H9 (cell line): Measurements from ENCODE around the gene ZNRF1. TPM values are rescaled to one million over a fixed set of nuclear protein-coding genes. Genes with fewer than 3 reads are reported as not detected.

Experiments
- DNase-seq: peaks from one replicate; pipeline ENCODE4 v3.0.0-alpha.2; 2017
- H2AFZ ChIP-seq: one replicate; pipeline ENCODE4 v1.6.1; 2013; ENCODE audit warnings: mild to moderate bottlenecking, low read length, control low read depth, moderate library complexity
- H2AK5ac ChIP-seq: 2 replicates; pipeline ENCODE4 v1.6.1; 2013; ENCODE audit warnings: low read length, control low read depth, mixed read lengths; ENCODE audit not compliant: insufficient read length
- H2BK120ac ChIP-seq: one replicate; pipeline ENCODE4 v1.6.1; 2013; ENCODE audit warnings: low read depth, mild to moderate bottlenecking, low read length, control low read depth, inconsistent platforms; ENCODE audit not compliant: poor library complexity, severe bottlenecking
- H2BK12ac ChIP-seq: 2 replicates; pipeline ENCODE4 v1.6.1; 2013; ENCODE audit warnings: low read length, control low read depth, mixed read lengths, low read depth; ENCODE audit not compliant: insufficient read length
- H2BK15ac ChIP-seq: 2 replicates; pipeline ENCODE4 v1.6.1; 2013; ENCODE audit warnings: low read depth, low read length, control low read depth
- H2BK20ac ChIP-seq: one replicate; pipeline ENCODE4 v1.6.1; 2013; ENCODE audit warnings: low read depth, mild to moderate bottlenecking, low read length, control low read depth, inconsistent platforms; ENCODE audit not compliant: poor library complexity, severe bottlenecking
- H2BK5ac ChIP-seq: 2 replicates; pipeline ENCODE4 v1.6.1; 2013; ENCODE audit warnings: low read length, control low read depth, mixed read lengths; ENCODE audit not compliant: insufficient read length
- H3K14ac ChIP-seq: 2 replicates; pipeline ENCODE4 v1.6.1; 2013; ENCODE audit warnings: low read length, control low read depth; ENCODE audit not compliant: insufficient read depth
- H3K18ac ChIP-seq: 2 replicates; pipeline ENCODE4 v1.6.1; 2013; ENCODE audit warnings: low read depth, mild to moderate bottlenecking, mixed read lengths, low read length, control low read depth; ENCODE audit not compliant: insufficient read length
- H3K23ac ChIP-seq: 2 replicates; pipeline ENCODE4 v1.6.1; 2013; ENCODE audit warnings: low read length, control low read depth, mixed read lengths, low read depth; ENCODE audit not compliant: insufficient read length
- H3K23me2 ChIP-seq: 2 replicates; pipeline ENCODE4 v1.6.1; 2013; ENCODE audit warnings: low read depth, mild to moderate bottlenecking, mixed read lengths, low read length, control low read depth; ENCODE audit not compliant: insufficient read length, poor library complexity, severe bottlenecking
- H3K27ac ChIP-seq: 2 replicates; pipeline ENCODE4 v1.5.1; 2013; ENCODE audit warnings: low read length, control low read depth, mixed read lengths, low read depth; ENCODE audit not compliant: insufficient read length
- H3K27me3 ChIP-seq: 2 replicates; pipeline ENCODE4 v1.6.1; 2013; ENCODE audit warnings: low read length, control low read depth, inconsistent platforms; ENCODE audit not compliant: insufficient read depth
- H3K4ac ChIP-seq: 2 replicates; pipeline ENCODE4 v1.6.1; 2013; ENCODE audit warnings: low read depth, mild to moderate bottlenecking, control low read depth, inconsistent platforms, low read length, moderate library complexity
- H3K4me1 ChIP-seq: 2 replicates; pipeline ENCODE4 v1.6.1; 2013; ENCODE audit warnings: low read length, control low read depth, inconsistent platforms; ENCODE audit not compliant: insufficient read depth
- H3K4me2 ChIP-seq: 2 replicates; pipeline ENCODE4 v1.6.1; 2013; ENCODE audit warnings: low read length, control low read depth, mixed read lengths; ENCODE audit not compliant: insufficient read length, insufficient read depth
- H3K56ac ChIP-seq: 2 replicates; pipeline ENCODE4 v1.6.1; 2013; ENCODE audit warnings: low read depth, mild to moderate bottlenecking, mixed read lengths, low read length, control low read depth; ENCODE audit not compliant: insufficient read length
- H3K79me1 ChIP-seq: 2 replicates; pipeline ENCODE4 v1.6.1; 2013; ENCODE audit warnings: low read depth, mild to moderate bottlenecking, moderate library complexity, low read length, control low read depth, inconsistent platforms; ENCODE audit not compliant: insufficient read depth, poor library complexity, severe bottlenecking
- H3K79me2 ChIP-seq: 2 replicates; pipeline ENCODE4 v1.6.1; 2013; ENCODE audit warnings: low read length, control low read depth, inconsistent platforms; ENCODE audit not compliant: insufficient read depth
- H3K9ac ChIP-seq: 2 replicates; pipeline ENCODE4 v1.6.1; 2013; ENCODE audit warnings: low read length, control low read depth, mixed read lengths; ENCODE audit not compliant: insufficient read length; ENCODE audit errors: extremely low read depth
- H3K9me3 ChIP-seq: one replicate; pipeline ENCODE4 v1.6.1; 2013; ENCODE audit warnings: low read depth, low read length, inconsistent platforms; ENCODE audit not compliant: control insufficient read depth
- H3T11ph ChIP-seq: one replicate; pipeline ENCODE4 v1.6.1; 2013; ENCODE audit warnings: mild to moderate bottlenecking, low read length, control low read depth, inconsistent platforms
- H4K20me1 ChIP-seq: one replicate; pipeline ENCODE4 v1.6.1; 2013; ENCODE audit not compliant: control insufficient read depth, insufficient read length, insufficient read depth
- H4K5ac ChIP-seq: 2 replicates; pipeline ENCODE4 v1.6.1; 2013; ENCODE audit warnings: low read depth, mild to moderate bottlenecking, mixed read lengths, low read length, control low read depth; ENCODE audit not compliant: insufficient read length
- H4K8ac ChIP-seq: replicated peaks from 2 replicates; pipeline ENCODE4 v1.6.1; 2013; ENCODE audit warnings: low read length, control low read depth, mixed read lengths, low read depth; ENCODE audit not compliant: insufficient read length
- H4K91ac ChIP-seq: 2 replicates; pipeline ENCODE4 v1.6.1; 2013; ENCODE audit warnings: low read depth, mild to moderate bottlenecking, moderate library complexity, mixed read lengths, low read length, control low read depth; ENCODE audit not compliant: insufficient read length
- H3K27ac Mint-ChIP-seq, 3 experiments: 2 replicates in 2 of 3; 3 replicates in 1 of 3; pipeline ENCODE4 v1.8.0; 2020 to 2021; ENCODE audit warnings: mixed read lengths in 3 of 3, mild to moderate bottlenecking in 1 of 3, moderate library complexity in 1 of 3
- H3K27me3 Mint-ChIP-seq: 2 replicates; pipeline ENCODE4 v1.8.0; 2021; ENCODE audit warnings: low read depth, mild to moderate bottlenecking, moderate library complexity, mixed read lengths
- H3K36me3 Mint-ChIP-seq, 3 experiments: 2 replicates in 2 of 3; 3 replicates in 1 of 3; pipeline ENCODE4 v1.8.0; 2020 to 2021; ENCODE audit warnings: low read depth in 3 of 3, mixed read lengths in 3 of 3; ENCODE audit not compliant: insufficient read depth in 1 of 3
- H3K4me1 Mint-ChIP-seq, 2 experiments: 2 replicates each; pipeline ENCODE4 v1.8.0; 2020; ENCODE audit warnings: mixed read lengths in 2 of 2
- H3K4me3 Mint-ChIP-seq, 2 experiments: 2 replicates in 1 of 2; 3 replicates in 1 of 2; pipeline ENCODE4 v1.8.0; 2020 to 2021; ENCODE audit warnings: mild to moderate bottlenecking in 2 of 2, mixed read lengths in 2 of 2, moderate library complexity in 1 of 2
- H3K9me3 Mint-ChIP-seq, 2 experiments: 2 replicates in 1 of 2; 3 replicates in 1 of 2; pipeline ENCODE4 v1.8.0; 2020; ENCODE audit warnings: mild to moderate bottlenecking in 2 of 2, mixed read lengths in 2 of 2, moderate library complexity in 1 of 2
- CTCF ChIP-seq: fragments of 200-600 bp; sonication (generic); conservative IDR thresholded peaks from 3 replicates; pipeline ENCODE4 v1.8.0; 2021; ENCODE audit warnings: antibody characterized with exemption, mild to moderate bottlenecking
- WGBS: extraction: QIAGEN DNeasy Blood & Tissue Kit; methylation state at CpG from one replicate; pipeline ENCODE4 v1.1.7; 2013; ENCODE audit warnings: missing lambda C conversion rate, low lambda C conversion rate, mixed read lengths; ENCODE audit not compliant: insufficient read length; ENCODE audit errors: extremely low coverage; 5-methylcytosine and 5-hydroxymethylcytosine counted together
- total RNA-seq: library from RNA; stranded (reverse); gene quantifications from 2 replicates; pipeline ENCODE4 v1.2.1, GENCODE V29; 2021

Gene ZNRF1
- total RNA-seq, 1 experiment from 2014 or later, result 49.6 TPM

GRCh38 chr16:75074920-75075687 is 76.3 kb downstream of the ZNRF1 start:
- no peak overlapping the region; the same call in 1 of the 2 replicates for H3K14ac ChIP-seq
- no peaks in the 10 kb centered on the region for H3K79me1 ChIP-seq
- no peak overlapping the region for H3K56ac ChIP-seq
- DNase-seq, result no peak
- no peak overlapping the region for H2BK5ac ChIP-seq
- no peak for TF ChIP-seq CTCF
- H3K4me3 Mint-ChIP-seq, result no peak overlapping the region
- no peak overlapping the region for H3K4me2 ChIP-seq
- no peak overlapping the region for H2BK120ac ChIP-seq
- H3K9ac ChIP-seq, result no peak overlapping the region
- H3K23me2 ChIP-seq, result no peaks in the 10 kb centered on the region
- WGBS, result no CpG with 5 or more reads among the region's 12 CpGs
- no peak overlapping the region for H3K18ac ChIP-seq
- H4K5ac ChIP-seq, result no peak overlapping the region
- H3K27me3 Mint-ChIP-seq, result no peaks in the 10 kb centered on the region
- no peak overlapping the region for H3K27ac ChIP-seq
- H2AFZ ChIP-seq, result no peak overlapping the region
- H2BK20ac ChIP-seq, result no peak overlapping the region
- H3K9me3 Mint-ChIP-seq, result peaks cover 2 to 3% of the 10 kb centered on the region in 2 experiments; a peak in 1 of 5 replicates
- H3K23ac ChIP-seq, result no peak overlapping the region
- H3K79me2 ChIP-seq, result peaks cover 13% of the 10 kb centered on the region; the same call in 1 of the 2 replicates
- H2BK12ac ChIP-seq, result no peak overlapping the region
- H3K27ac Mint-ChIP-seq, result no peak overlapping the region
- H2BK15ac ChIP-seq, result no peak overlapping the region
- no peak overlapping the region for H4K91ac ChIP-seq
- H3K9me3 ChIP-seq, result no peaks in the 10 kb centered on the region
- no peak overlapping the region for H2AK5ac ChIP-seq
- H4K20me1 ChIP-seq, result no peaks in the 10 kb centered on the region
- H3K4me1 ChIP-seq, result peaks cover 3% of the 10 kb centered on the region; the same call in 1 of the 2 replicates
- no peaks in the 10 kb centered on the region for H3K27me3 ChIP-seq
- no peak overlapping the region for H4K8ac ChIP-seq
- H3K4ac ChIP-seq, result no peak overlapping the region
- H3T11ph ChIP-seq, result no peak overlapping the region
- peaks cover 42 to 52% of the 10 kb centered on the region in 2 experiments for H3K4me1 Mint-ChIP-seq
- peaks cover 6 to 13% (median 10%) of the 10 kb centered on the region in 3 experiments for H3K36me3 Mint-ChIP-seq
